M059J (cell line): ENCODE measurements around the gene VRK2. TPM values are rescaled to one million over a fixed set of nuclear protein-coding genes. Genes with fewer than 3 reads are reported as not detected.
"Not testable (repeated sequence)": the region's sequence is repeated elsewhere in the genome, so short reads cannot be mapped to it uniquely, and the experiment has no call there.

Source experiments
- DNase-seq: peaks from one replicate; pipeline ENCODE4 v3.0.0-alpha.2; 2012; ENCODE audit warnings: low read depth
- total RNA-seq: library from RNA; depleted of rRNA; stranded (reverse); fragments of >200 nt; shearing (Covaris generic); gene quantifications from 2 replicates; pipeline ENCODE4 v1.2.3, GENCODE V29; 2014

The VRK2 gene
- total RNA-seq, 1 experiment from 2014 or later, result 22.3 TPM

DNA sequence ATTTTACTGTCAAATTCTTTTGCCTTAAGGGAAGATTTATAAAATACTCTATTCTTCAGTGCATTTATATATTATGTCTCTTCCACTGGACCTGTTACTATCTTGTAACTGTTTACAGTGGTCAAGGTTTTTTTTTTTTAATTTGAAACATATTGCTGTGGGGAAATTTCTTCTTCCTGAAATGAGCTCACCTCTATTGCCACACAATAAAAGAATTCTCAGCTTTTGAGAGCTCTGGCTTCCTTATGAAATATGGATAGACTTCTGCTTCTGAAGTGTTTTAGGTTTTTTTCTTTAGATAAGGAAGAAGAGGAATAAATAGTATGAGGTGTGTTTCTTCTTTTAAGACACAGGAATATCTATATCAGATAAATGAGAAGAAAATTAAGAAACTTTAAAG, 7.7 kb downstream of the VRK2 start:
- DNase-seq, result no peak

DNA sequence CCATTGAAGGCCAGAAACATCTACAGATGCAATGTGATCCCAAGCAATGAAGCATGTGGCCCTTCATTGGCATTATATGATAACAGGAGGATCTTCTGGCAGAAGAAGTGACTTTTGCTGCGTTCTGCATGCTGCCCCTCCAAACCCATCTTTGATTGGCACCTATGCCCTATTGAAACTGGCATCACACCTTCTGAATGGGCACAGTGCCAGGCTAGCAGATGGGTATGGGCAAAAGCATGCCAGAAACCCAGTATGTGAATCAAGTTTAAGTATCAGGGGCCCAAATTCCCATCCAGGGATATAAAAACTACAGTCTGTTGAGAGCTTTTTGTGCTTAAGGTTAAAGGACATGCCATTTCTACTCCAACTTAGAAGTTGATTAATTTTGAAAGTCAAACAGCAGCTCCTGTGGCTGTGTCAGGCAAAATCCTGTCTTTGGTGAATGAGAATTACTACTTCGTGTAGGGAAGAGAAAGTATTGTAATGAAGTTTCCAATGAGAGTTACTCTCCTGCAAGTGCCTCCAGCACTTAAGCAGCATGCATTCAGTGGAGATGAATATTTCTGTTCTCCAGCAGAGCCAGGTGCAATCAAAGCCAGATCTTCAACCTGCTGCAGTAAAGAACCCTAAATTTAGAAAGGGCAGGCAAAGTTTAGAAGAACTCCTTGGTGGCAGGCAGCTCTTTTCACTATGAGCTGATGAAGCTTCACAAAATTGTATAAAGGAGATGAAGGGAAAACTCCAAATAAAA, 8.6 kb downstream of the VRK2 start:
- no peak for DNase-seq

DNA sequence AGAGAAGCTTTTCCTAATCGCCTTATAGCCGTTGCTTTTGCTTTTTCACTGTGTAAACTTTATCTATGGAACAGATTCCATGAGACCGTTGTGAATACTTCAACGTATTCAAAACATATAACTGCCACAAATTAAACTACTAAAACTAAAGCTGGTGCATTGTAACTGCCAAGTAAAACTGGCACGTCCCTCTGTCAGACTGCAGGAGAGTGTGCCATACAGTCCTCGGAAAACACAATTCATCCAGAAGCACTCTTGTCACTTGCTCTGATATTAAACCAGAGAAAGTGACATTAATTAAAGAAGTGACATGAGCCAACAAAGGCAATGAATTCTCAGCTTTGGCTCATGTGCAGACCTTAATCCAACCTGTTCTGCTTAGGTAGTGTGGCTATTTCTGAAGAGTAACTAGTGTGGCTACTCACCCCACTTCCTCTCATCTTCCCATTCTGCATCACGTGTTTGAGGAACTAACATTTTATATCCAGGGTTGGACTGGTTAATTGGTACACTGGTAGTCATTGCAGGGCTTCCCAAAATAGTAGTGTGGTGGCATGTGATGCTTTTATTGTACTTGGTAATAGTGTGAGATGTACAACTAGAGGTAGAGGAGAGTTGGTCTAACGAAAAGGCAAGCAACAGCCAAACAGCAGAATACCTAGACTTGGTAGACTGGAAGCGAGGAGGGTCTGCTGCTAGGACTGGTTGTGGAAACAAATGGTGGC, 9.7 kb downstream of the VRK2 start:
- no peak for DNase-seq

DNA sequence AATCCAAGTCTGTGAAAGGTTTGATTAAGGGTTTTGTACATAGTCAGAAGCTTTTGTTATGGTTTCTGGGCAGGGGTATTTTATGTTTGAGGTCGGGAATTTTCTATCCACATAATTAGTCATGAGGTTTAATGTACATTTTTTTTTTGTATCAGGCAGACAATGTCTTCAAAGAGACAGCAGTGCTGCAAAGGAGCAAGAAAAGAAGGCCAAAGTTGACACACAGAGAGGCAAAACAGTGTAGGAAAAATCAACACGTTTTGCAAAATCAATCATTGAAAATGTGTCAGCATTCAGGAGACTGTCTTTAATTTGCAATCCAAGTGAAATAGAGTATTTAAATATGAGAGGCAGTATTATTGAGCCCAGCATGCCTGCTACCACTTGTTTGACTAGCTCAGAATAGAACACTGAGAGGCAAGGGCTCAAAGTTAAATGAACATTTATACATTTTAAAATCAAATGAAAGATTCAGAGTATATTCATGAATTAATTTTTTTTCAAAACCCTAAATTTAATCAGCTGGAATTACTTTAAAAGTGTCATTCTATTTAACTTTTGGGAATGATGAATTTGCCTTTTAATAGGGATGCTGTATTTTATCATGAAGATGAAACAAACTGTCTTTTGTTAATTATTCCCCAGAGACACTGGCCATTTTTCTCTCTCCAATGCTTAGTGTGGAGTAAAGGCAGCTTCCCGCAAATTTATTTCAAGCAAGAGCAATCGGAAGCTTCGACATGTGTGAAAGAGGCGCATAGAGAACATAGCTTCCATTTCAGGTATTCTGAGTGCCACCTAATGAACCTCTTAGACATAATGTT, 11.3 kb downstream of the VRK2 start:
- no peak for DNase-seq

DNA sequence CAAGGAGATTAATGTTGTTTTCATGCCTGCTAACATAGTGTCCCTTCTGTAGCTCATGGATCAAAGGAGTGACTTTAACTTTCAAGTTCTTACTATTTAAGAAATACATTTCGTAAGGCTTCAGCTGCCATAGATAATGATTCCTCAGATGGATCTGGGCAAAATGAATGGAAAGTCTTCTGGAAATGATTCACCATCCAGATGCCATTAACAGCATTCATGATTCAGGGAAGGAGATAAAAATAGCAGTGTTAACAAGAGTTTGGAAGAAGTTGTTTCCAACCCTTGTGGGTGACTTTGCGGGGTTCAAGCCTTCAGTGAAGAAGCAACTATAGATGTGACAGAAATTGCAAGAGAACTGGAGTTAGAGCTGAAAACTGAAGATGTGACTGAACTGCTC, 17.0 kb downstream of the VRK2 start:
- peak; percentile 47 for DNase-seq

DNA sequence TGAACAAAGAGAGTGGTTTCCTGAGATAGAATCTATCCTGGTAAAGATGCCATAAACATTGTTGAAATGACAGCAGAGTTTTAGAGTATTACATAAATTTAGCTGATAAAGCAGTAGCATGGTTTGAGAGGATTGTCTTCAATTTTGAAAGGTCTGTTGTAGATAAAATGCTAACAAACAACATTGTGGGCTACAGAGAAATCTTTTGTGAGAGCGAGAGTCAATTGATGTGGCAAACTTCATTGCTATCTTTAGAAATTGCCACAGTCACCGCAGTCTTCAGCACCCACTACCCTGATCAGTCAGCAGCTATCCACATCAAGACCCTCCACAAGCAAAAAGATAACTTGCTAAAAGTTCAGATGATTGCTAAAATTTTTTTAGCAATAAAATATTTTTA, 17.5 kb downstream of the VRK2 start:
- no peak for DNase-seq

DNA sequence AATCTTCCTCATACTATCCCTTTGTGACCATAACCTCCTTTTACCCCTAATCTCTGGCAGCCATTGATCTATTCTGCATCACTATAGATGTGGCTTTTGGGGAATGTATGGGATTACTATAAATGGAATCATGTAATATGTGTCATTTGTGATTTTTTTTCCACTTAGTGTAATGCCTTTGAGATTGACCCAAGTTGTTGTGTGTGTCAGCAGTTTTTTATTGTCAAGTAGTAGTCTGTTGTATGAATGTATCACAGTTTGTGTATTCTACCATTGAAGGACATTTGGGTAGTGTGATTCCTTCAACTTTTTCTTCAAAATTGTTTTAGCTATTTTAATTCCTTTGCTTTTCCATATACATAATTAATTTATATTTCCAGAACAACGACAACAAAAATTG, 18.6 kb downstream of the VRK2 start:
- DNase-seq, result no peak

DNA sequence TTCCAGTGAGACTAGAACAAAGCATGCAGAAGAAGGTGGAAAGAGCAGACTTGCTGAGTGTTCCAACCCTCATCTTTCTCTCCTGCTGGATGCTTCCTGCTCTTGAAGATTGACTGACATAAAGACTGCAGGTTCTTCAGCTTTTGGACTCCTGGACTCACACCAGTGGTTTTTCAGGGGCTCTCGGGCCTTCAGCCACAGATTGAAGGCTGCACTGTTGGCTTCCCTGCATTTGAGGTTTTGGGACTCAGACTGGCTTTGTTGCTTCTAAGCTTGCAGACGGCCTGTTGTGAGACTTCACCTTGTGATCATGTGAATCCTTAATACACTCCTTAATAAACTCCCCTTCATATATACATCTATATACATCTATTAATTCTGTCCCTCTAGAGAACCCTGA, 20.4 kb downstream of the VRK2 start:
- DNase-seq, result no peak

DNA sequence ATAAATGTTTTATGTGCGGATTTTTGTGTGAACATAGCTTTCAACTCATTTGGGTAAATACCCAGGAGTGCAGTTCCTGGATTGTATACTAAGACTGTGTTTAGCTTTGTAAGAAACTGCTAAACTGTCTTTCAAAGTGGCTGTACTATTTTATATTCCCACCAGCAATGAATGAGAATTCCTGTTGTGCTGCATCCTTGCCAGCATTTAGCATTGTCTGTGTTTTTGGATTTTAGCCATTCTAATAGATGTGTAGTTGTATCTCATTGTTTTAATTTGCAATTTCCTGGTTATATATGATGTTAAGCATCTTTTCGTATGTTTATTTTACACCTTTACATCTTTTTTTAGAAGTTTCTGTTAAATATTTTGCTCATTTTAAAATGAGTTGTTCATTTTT, 24.2 kb downstream of the VRK2 start:
- DNase-seq, result no peak

DNA sequence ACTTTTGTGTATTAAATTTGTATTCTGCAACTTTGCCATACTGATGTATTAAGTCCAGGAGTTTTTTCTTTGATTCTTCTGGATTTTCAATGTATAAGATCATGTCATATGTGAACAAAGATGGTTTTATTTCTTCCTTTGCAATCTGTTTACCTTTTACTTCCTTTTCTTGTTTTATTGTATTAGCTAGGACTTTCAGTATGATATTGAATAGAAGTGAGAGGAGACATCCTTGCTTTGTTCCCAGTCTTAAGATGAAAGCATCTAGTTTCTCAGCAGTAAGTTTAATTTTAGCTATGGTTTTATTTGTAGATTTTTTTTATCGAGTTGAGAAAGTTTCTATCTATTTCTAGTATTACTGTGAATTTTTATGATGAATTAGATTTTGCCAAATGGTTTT, 25.5 kb downstream of the VRK2 start:
- DNase-seq, result no peak

DNA sequence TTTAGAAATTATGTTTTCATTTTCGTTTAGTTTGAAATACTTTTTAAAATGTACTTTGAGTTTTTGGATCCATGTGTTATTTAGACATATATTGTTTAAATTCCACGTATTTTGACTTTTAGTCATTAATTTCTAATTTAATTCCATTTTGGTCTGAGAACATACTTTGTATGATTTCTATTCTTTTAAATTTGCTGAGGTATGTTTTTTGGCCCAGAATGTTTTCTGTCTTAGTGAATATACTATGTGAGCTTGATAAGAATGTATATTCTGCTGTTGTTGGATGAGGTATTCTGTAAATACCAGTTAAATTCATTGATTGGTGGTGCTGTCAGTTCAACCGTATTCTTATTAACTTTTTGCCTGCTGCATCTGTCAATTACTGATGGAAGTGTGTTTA, 26.4 kb downstream of the VRK2 start:
- no peak for DNase-seq

DNA sequence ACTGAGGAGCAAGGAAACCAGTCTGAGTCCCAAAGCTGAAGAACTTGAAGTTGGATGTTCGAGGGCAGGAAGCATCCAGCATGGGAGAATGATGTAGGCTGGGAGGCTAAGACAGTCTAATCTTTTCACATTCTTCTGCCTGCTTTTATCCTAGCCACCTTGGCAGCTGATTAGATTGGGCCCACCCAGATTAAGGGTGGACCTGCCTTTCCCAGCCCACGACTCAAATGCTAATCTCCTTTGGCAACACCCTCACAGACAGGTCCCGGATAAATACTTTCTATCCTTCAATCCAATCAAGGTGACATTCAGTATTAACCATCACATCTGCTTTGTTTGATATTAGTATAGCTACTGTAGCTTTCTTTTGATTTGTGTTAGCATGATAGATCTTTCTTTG, 27.1 kb downstream of the VRK2 start:
- no peak for DNase-seq

DNA sequence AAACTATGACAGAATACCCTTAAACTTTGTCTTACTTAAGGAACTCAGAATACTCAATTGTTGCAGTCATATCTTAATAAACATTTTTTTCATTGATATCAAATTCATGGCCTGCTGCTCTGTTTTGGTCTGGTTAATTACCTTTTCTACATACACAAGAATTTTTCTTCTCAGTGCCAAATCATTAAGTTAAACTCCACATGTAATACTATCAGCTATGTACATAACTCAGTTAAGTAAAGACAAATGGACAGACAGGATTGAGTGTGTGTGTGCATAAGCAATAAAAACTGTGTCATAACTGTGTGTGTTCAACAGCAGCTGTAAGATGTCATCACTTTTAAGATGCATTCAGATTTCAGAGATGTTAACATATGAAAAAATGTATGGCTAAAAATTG, 34.4 kb downstream of the VRK2 start:
- no peak for DNase-seq

DNA sequence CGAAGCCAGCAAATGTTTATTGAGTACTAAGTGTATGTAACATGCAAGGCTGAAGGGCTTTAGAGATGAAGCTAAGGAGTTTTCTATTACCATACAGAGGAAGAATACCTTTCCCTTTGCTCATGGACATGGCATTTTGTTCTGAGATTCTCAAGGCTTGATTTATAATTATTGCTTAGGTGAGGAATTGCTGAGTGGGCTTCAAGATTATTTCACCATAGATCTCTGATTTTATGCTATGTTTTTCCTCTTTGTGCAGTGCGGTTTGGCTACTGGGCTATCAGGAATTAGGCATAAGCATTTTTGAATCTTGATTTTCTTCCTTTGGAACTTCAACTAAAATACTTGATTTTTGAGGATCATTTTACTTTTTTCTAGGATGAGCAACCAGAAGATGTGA, 42.5 kb downstream of the VRK2 start:
- no peak for DNase-seq

DNA sequence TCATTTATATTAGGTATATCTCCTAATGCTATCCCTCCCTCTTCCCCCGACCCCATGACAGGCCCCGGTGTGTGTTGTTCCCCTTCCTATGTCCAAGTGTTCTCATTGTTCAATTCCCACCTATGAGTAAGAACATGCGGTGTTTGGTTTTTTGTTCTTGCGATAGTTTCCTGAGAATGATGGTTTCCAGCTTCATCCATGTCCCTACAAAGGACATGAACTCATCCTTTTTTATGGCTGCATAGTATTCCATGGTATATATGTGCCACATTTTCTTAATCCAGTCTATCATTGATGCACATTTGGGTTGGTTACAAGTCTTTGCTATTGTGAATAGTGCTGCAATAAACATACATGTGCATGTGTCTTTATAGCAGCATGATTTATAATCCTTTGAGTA, 46.2 kb downstream of the VRK2 start:
- DNase-seq, result not testable (repeated sequence)

DNA sequence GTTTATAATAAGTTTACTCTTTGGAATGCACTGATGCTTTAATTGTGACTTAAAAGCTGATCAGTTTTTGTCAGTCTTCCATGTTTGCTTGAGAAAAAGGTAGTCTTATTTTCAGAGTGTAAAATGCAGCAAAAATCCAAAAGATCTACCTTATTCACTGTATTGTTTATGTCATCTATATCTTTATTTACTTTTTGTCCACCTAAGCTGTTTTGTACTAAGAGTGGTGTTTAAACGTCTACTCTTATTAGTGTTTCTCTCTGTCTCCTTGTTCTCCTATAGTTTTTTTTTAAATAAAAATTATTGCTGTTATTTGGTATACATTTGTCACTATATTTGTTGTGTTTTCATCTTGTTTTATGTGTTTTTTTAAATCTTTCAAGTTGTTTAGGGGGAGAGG, 50.4 kb downstream of the VRK2 start:
- DNase-seq, result no peak

DNA sequence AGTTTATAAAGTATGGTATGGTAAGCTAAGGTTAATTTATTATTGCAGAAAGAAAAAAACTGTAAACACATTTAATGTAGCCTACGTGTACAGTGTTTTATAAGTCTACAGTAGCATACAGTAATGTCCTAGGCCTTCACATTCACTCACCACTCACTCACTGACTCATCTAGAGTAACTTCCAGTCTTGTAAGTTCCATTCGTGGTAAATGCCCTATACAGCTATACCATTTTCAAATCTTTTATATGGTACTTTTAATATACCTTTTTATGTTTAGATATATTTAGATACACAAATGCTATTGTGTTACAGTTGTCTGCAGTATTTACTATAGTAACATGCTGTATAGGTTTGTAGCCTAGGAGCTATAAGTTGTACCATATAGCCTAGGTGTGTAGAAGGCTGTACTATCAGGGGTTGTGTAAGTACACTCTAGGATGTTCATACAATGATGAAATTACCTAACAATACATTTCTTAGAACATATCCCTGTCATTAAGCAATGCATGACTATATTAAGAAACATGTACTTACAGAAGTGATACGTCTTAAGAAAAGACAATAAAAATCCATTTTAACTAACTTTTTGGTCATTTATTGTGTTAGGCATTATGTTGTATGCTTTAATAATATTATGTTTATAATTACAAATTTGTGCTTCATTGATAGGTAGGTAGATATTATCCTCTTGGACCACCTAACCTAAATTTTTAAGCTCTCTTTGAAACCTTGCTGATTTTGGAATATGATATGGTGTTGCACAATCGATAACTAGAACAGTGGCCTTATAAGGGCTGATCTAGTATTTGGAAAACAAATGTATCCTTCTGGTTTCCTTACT, 51.9 kb downstream of the VRK2 start:
- DNase-seq, result peak; percentile 3

DNA sequence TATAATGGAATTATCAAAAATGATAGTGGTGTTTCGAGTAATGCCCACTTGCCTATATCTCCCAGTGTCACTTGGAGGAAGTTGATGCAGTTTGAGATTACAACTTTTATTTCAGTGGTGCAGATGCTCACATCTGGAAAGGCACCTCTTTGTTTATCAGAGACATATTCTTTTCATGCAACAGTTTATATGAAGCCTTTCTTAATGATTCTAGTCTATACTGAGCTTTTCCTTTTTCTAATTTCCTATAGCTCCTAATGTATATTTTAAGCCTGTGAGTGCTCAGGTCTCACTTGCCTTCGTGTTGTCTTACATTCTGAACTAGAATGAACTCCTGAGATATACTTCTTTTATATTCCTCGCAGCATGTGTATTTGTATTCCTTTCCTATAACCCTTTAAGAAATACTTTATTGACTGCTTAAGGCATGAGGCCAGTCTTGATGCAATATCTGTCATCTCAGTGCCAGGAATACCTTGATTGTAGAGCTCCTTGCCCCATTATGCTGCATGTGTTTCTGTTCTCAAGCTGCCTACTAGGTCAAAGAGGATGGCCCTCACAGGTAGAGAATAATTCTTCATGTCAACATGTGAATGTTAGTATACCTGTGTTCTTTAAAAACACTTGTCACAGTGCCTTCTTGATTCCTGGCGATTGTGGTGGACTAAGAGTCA, 52.6 kb downstream of the VRK2 start:
- DNase-seq, result no peak

DNA sequence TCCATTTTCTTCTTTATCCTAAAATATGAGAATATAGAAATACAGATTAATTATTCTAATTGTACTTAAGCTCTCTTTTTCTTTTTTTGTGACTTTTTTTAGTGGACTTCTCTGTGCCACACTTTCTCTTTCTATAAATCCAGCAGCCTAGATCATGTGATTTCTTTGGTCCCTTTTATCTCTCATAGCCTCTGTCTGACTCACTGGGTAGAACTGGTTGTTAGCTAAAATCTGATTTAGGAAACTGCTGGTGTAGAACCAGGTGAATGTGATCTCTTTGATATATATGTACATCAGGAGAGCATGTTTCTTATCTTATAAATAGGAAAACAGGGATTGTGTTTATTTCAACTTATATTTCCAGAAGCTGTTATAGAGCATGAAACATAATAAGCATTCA, 54.9 kb downstream of the VRK2 start:
- DNase-seq, result peak; percentile 6

DNA sequence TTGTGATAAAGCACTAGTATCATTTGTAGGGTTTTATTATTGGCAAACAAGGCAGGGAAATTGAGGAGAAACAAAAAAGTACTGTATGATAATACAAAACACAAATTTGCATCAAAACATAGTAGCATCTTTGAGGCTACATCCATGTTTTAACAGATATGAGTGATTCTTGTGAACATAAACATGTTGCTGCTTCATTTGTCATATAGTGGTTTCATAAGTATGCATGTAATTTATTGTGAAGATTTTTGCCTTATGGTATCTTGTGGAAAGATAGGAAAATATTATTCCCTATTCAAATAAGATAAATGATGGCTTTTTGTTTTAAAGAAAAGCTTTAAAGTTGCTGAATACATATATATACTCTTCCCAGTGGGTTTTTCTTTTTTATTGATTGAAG, 60.3 kb downstream of the VRK2 start:
- no peak for DNase-seq
